GM10248 (cell line): ENCODE data around the gene PALLD.
"Not testable (repeated sequence)": the region's sequence is repeated elsewhere in the genome, so short reads cannot be mapped to it uniquely, and the experiment has no call there.

Experiments used
- CTCF ChIA-PET: fragments of 300-600 bp; sonication (Branson Sonifier 250); formaldehyde crosslinking; extraction: SDS; loops from one replicate; lab custom pipeline; 2021; ENCODE audit warnings: antibody characterized with exemption; lab: Yijun Ruan, JAX
- POLR2A ChIA-PET: fragments of 350-650 bp; sonication (Branson Sonifier 250); formaldehyde crosslinking; extraction: SDS; loops from one replicate; lab custom pipeline; 2020; ENCODE audit warnings: antibody characterized with exemption; lab: Yijun Ruan, JAX
- DNase-seq: peaks from one replicate; pipeline ENCODE4 v3.0.0; 2012; ENCODE audit errors: extremely low spot score
- CTCF ChIP-seq: IDR thresholded peaks from 2 replicates; pipeline ENCODE4 v1.5.1; 2012; ENCODE audit warnings: mild to moderate bottlenecking, low read depth; ENCODE audit errors: extremely low read depth, missing control alignments, control extremely low read depth

The PALLD gene

GRCh38 chr4:168803732-168804131 is 306.9 kb downstream of the PALLD start:
- DNase-seq, result no peak
- POLR2A ChIA-PET, result no interaction called here
- no peak for TF ChIP-seq CTCF
- CTCF ChIA-PET, result no interaction called here

GRCh38 chr4:168804146-168804545 is 307.3 kb downstream of the PALLD start:
- no peak for TF ChIP-seq CTCF
- CTCF ChIA-PET, result no interaction called here
- DNase-seq, result no peak
- POLR2A ChIA-PET, result no interaction called here

GRCh38 chr4:168805341-168805740 is 308.5 kb downstream of the PALLD start:
- ChIA-PET POLR2A (no interaction called here), CTCF (no interaction called here)
- DNase-seq, result no peak
- no peak for TF ChIP-seq CTCF

GRCh38 chr4:168806247-168806646 is 309.4 kb downstream of the PALLD start:
- CTCF ChIA-PET, POLR2A ChIA-PET, DNase-seq: not testable (repeated sequence)

- no peak for DNase-seq
- no peak for TF ChIP-seq CTCF
- ChIA-PET POLR2A (no interaction called here), CTCF (no interaction called here)
Observed at GRCh38 chr4:168811207-168811606, 314.4 kb downstream of the PALLD start.

- ChIA-PET CTCF (no interaction called here), POLR2A (no interaction called here)
- no peak for TF ChIP-seq CTCF
- DNase-seq, result no peak
Observed at GRCh38 chr4:168811786-168812651, 315.2 kb downstream of the PALLD start.

- POLR2A ChIA-PET, result no interaction called here
- TF ChIP-seq CTCF, result no peak
- DNase-seq, result no peak
- CTCF ChIA-PET, result no interaction called here
Observed at GRCh38 chr4:168812806-168813205, 316.0 kb downstream of the PALLD start.
